Progenitor cell of endocrine pancreas (in vitro differentiated cells): ENCODE data around the gene CCDC38. TPM values are rescaled to one million over a fixed set of nuclear protein-coding genes. Genes with fewer than 3 reads are reported as not detected.

Experiments used
- DNase-seq: peaks from one replicate; pipeline ENCODE4 v3.0.0; 2021; ENCODE audit warnings: low spot score; ENCODE audit not compliant: unreplicated experiment
- H3K27ac Mint-ChIP-seq: 2 replicates; pipeline ENCODE4 v1.8.0; 2021; ENCODE audit warnings: mild to moderate bottlenecking, moderate library complexity, mixed read lengths
- H3K27me3 Mint-ChIP-seq: 2 replicates; pipeline ENCODE4 v1.8.0; 2021; ENCODE audit warnings: mixed read lengths
- H3K36me3 Mint-ChIP-seq: 2 replicates; pipeline ENCODE4 v1.8.0; 2022; ENCODE audit warnings: mixed read lengths; ENCODE audit not compliant: insufficient read depth
- H3K4me1 Mint-ChIP-seq: 2 replicates; pipeline ENCODE4 v1.8.0; 2021; ENCODE audit warnings: low read depth, mixed read lengths
- H3K4me3 Mint-ChIP-seq: 2 replicates; pipeline ENCODE4 v1.8.0; 2021; ENCODE audit warnings: low read depth, mild to moderate bottlenecking, moderate library complexity, mixed read lengths
- H3K9me3 Mint-ChIP-seq: 2 replicates; pipeline ENCODE4 v1.8.0; 2021; ENCODE audit warnings: low read depth, mixed read lengths
- total RNA-seq: library from RNA; stranded (reverse); gene quantifications from 2 replicates; pipeline ENCODE4 v1.2.1, GENCODE V29; 2021
- TF ChIP-seq, protein P1 (sequence below): fragments of 200-600 bp; sonication (generic); IDR thresholded peaks from one replicate; pipeline ENCODE4 v1.5.0; 2021; ENCODE audit warnings: antibody characterized with exemption, mild to moderate bottlenecking; ENCODE audit not compliant: unreplicated experiment

Gene CCDC38
- total RNA-seq, 1 donor from 2014 or later, result not detected

DNA sequence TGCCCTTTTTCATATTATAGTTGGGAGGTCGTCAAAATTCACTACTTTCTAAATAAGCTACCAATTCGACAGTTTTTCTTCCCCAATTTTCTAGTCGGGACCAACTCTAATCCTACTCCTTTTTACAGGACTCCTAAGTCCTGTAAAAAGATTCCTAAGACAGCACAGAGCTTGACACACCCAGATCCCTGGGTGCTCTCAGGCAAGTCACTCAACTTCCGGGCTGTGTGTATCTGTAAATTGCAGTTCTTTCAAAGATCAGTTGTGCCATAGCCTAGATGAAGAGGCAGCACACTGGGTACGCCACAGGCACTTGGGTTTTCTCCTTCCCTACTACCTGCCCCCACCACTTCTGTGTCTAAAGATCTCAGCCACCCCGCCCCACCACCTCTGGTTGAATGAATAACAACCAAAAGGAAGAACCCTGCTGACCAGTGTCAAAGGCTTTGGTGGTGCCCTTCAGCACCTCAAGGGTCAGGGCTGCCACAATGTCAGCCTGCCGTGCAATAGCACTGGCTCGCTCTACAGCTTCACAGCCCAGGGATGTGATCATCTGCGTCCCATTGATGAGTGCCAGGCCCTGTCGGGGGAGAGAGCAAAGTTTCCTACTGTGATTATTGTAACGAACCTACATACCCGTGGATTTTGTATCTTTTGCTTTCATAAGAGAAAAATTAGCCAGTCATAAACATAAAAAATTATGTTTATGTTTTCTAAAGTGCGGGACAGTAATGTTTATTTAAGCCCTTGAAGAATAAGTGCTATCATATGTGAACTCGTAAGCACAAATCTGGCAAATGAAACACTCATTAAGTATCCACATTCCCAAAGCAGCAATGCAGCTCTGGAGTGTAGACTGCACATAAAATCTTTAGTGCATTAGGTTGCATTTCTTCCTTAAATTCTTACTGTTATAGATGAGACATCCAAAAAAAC is 44.5 kb upstream of the CCDC38 start:
- Mint-ChIP-seq H3K36me3 (no peaks in the 10 kb centered on the region), H3K4me1 (no peaks in the 10 kb centered on the region), H3K27me3 (peaks cover 8% of the 10 kb centered on the region), H3K9me3 (no peaks in the 10 kb centered on the region), H3K4me3 (no peak overlapping the region), H3K27ac (no peak overlapping the region)
- DNase-seq, result no peak
- TF ChIP-seq, protein P1, sequence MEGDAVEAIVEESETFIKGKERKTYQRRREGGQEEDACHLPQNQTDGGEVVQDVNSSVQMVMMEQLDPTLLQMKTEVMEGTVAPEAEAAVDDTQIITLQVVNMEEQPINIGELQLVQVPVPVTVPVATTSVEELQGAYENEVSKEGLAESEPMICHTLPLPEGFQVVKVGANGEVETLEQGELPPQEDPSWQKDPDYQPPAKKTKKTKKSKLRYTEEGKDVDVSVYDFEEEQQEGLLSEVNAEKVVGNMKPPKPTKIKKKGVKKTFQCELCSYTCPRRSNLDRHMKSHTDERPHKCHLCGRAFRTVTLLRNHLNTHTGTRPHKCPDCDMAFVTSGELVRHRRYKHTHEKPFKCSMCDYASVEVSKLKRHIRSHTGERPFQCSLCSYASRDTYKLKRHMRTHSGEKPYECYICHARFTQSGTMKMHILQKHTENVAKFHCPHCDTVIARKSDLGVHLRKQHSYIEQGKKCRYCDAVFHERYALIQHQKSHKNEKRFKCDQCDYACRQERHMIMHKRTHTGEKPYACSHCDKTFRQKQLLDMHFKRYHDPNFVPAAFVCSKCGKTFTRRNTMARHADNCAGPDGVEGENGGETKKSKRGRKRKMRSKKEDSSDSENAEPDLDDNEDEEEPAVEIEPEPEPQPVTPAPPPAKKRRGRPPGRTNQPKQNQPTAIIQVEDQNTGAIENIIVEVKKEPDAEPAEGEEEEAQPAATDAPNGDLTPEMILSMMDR, result no peak

DNA sequence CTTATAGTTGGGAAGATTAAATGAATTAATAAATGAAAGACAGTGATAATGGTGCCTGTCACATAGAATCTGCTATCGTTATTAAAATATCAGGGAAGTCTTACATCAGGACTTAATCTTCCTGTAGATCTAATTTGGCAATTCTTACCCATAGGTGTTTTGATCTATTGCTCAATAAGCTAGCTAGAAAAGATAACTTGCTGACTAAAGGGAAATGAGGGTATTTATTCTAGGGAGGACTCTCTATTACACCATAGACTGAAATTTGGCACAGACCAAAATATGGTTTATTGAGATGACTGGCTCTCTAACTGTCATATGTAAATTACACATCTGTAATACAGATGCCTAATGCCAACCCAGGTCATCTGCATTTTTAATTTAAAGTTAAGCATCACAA is 42.3 kb upstream of the CCDC38 start:
- TF ChIP-seq, protein P1, result no peak
- H3K4me3 Mint-ChIP-seq, result no peak overlapping the region
- no peaks in the 10 kb centered on the region for H3K4me1 Mint-ChIP-seq
- H3K9me3 Mint-ChIP-seq, result no peaks in the 10 kb centered on the region
- no peak overlapping the region for H3K27ac Mint-ChIP-seq
- H3K27me3 Mint-ChIP-seq, result peaks cover 6% of the 10 kb centered on the region
- no peak for DNase-seq
- no peaks in the 10 kb centered on the region for H3K36me3 Mint-ChIP-seq

DNA sequence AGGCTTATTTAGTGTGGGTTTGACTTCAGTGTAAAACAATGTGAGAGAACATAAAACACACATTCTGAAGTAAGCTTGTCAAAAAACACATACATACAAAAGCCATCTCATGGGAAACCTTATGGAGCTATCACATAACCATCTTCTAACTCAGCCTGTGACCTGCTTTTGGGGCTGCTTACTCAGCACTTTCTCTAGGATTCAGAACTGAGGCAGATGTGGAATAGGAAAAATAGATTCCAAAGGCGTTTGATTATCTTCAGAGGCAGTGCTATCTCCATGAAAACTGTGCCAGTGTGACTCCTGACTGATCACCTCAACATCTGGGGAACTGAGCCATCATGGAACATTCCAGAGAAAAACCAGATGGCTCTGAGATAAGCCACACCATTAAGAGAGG is 40.2 kb upstream of the CCDC38 start:
- no peak for DNase-seq
- Mint-ChIP-seq H3K9me3 (no peaks in the 10 kb centered on the region), H3K27ac (no peak overlapping the region), H3K4me3 (no peak overlapping the region), H3K36me3 (no peaks in the 10 kb centered on the region), H3K4me1 (no peaks in the 10 kb centered on the region), H3K27me3 (peaks cover 4% of the 10 kb centered on the region)
- TF ChIP-seq, protein P1, result no peak

DNA sequence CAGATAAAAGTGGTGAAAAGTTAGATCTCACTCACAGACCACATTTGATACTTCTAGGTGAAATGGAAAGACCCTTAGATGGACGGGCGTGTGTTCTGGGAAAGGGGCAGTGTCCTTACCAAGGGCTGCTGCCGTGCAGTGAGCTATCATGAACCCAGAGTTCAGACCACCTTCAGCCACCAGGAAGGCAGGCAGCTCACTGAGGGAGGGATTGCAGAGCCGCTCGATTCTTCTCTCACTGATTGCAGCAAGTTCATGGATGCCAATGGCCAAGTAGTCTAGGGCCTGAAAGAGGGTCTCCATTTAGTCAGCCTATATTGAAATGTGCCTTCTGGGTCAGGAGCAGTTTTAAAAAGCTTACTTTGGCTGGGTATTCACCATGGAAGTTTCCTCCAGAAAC is 38.0 kb upstream of the CCDC38 start:
- Mint-ChIP-seq H3K9me3 (no peaks in the 10 kb centered on the region), H3K27ac (no peak overlapping the region), H3K4me1 (no peaks in the 10 kb centered on the region), H3K36me3 (no peaks in the 10 kb centered on the region), H3K27me3 (peaks cover 4% of the 10 kb centered on the region), H3K4me3 (no peak overlapping the region)
- TF ChIP-seq, protein P1, result no peak
- no peak for DNase-seq

DNA sequence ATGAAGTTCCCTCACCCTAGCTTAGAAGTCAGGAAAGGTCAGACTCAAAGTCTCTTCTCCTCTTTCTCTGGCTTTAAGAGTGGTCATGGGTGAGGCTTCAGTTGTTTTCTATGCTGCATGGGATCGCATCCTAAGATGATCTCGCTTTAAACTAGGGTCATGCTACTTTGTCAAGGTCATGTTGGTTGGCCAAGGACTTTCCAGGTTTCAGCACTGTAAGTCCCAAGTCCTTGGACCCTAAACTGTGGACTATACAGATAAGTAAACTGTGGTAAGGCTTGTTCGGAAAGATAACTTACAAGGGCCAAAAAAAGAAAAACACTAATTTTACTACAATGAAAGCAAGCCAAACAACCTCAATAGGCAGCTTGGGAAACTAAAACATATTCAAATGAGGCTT is 36.4 kb upstream of the CCDC38 start:
- H3K4me3 Mint-ChIP-seq, result no peak overlapping the region
- no peaks in the 10 kb centered on the region for H3K9me3 Mint-ChIP-seq
- no peak for DNase-seq
- peaks cover 6% of the 10 kb centered on the region for H3K4me1 Mint-ChIP-seq
- peaks cover 4% of the 10 kb centered on the region for H3K27me3 Mint-ChIP-seq
- H3K27ac Mint-ChIP-seq, result no peak overlapping the region
- H3K36me3 Mint-ChIP-seq, result no peaks in the 10 kb centered on the region
- TF ChIP-seq, protein P1, result no peak
